Stimulated activated CD8-positive, alpha-beta memory T cell treated with anti-CD3 and anti-CD28 coated beads, Interleukin-4, amount 100 ng/mL, for 48 hours (primary cell): ENCODE data around the gene SPINK4.
A peak's percentile ranks its signal among the peaks of the same experiment; 100 is the strongest.

Source experiments
- DNase-seq: peaks from one replicate; pipeline ENCODE4 v3.0.0-alpha.2; 2020

SPINK4 gene

GRCh38 chr9:33230756-33231622 lies 9.0 kb upstream of the SPINK4 start:
- no peak for DNase-seq

GRCh38 chr9:33231623-33231942 lies 8.4 kb upstream of the SPINK4 start:
- DNase-seq: no peak

- no peak for DNase-seq
Observed at GRCh38 chr9:33232815-33233214, 7.2 kb upstream of the SPINK4 start.

- no peak for DNase-seq
Observed at GRCh38 chr9:33233626-33234342, 6.2 kb upstream of the SPINK4 start.

GRCh38 chr9:33234511-33235467 lies 5.2 kb upstream of the SPINK4 start:
- DNase-seq: no peak

GRCh38 chr9:33236571-33236970 lies 3.4 kb upstream of the SPINK4 start:
- no peak for DNase-seq

GRCh38 chr9:33241298-33241697 lies 1.3 kb downstream of the SPINK4 start:
- DNase-seq: no peak

- no peak for DNase-seq
Observed at GRCh38 chr9:33242609-33243134, 2.7 kb downstream of the SPINK4 start.

GRCh38 chr9:33244137-33244784 lies 4.3 kb downstream of the SPINK4 start:
- DNase-seq: no peak

GRCh38 chr9:33245341-33245740 lies 5.4 kb downstream of the SPINK4 start:
- no peak for DNase-seq

- no peak for DNase-seq
Observed at GRCh38 chr9:33246269-33246860, 6.4 kb downstream of the SPINK4 start.

- no peak for DNase-seq
Observed at GRCh38 chr9:33248606-33249005, 8.6 kb downstream of the SPINK4 start.

- DNase-seq: no peak
Observed at GRCh38 chr9:33249087-33249658, 9.2 kb downstream of the SPINK4 start.

- no peak for DNase-seq
Observed at GRCh38 chr9:33249983-33250382, 10.0 kb downstream of the SPINK4 start.

- no peak for DNase-seq
Observed at GRCh38 chr9:33250458-33250995, 10.6 kb downstream of the SPINK4 start.

GRCh38 chr9:33254211-33254610 lies 14.2 kb downstream of the SPINK4 start:
- no peak for DNase-seq

GRCh38 chr9:33255014-33255413 lies 15.0 kb downstream of the SPINK4 start:
- no peak for DNase-seq

- DNase-seq: no peak
Observed at GRCh38 chr9:33255471-33255870, 15.5 kb downstream of the SPINK4 start.

GRCh38 chr9:33256236-33256635 lies 16.3 kb downstream of the SPINK4 start:
- no peak for DNase-seq

- DNase-seq: no peak
Observed at GRCh38 chr9:33257276-33257675, 17.3 kb downstream of the SPINK4 start.

GRCh38 chr9:33260372-33260771 lies 20.4 kb downstream of the SPINK4 start:
- DNase-seq: peak; percentile 2
